HG02798 (cell line): ENCODE measurements around the gene HNRNPUL1.

Source experiments
- ATAC-seq: cut with Tn5 transposase; IDR thresholded peaks from one replicate; pipeline ENCODE4 v1.9.1; 2021; ENCODE audit warnings: mild to moderate bottlenecking; ENCODE audit not compliant: unreplicated experiment, poor library complexity

HNRNPUL1 gene

GRCh38 chr19:41350735-41351338, 86.7 kb downstream of the HNRNPUL1 start:
- no peak for ATAC-seq

- ATAC-seq = peak; percentile 53
These were observed 87.4 kb downstream of the HNRNPUL1 start for GRCh38 chr19:41351339-41352245.

GRCh38 chr19:41352279-41352608, 88.1 kb downstream of the HNRNPUL1 start:
- no peak for ATAC-seq

- no peak for ATAC-seq
These were observed 88.7 kb downstream of the HNRNPUL1 start for GRCh38 chr19:41352609-41353465.

GRCh38 chr19:41353466-41354342, 89.5 kb downstream of the HNRNPUL1 start, which contains the start of gene TGFB1:
Gene TGFB1 (minus strand): TSS chr19:41353922. CDS start chr19:41353044, 878 bp downstream.
- ATAC-seq = peak; percentile 53

GRCh38 chr19:41354343-41354953, 90.3 kb downstream of the HNRNPUL1 start:
- no peak for ATAC-seq

GRCh38 chr19:41355035-41355434, 90.9 kb downstream of the HNRNPUL1 start:
- ATAC-seq = no peak

GRCh38 chr19:41355802-41356201, 91.6 kb downstream of the HNRNPUL1 start:
- ATAC-seq = no peak

- no peak for ATAC-seq
These were observed 93.0 kb downstream of the HNRNPUL1 start for GRCh38 chr19:41356984-41357739.
